HG02938 (cell line): ENCODE results near the gene RTF2.
"Not testable (repeated sequence)": the region's sequence is repeated elsewhere in the genome, so short reads cannot be mapped to it uniquely, and the experiment has no call there.

ENCODE experiments used
- ATAC-seq: cut with Tn5 transposase; IDR thresholded peaks from one replicate; pipeline ENCODE4 v1.9.1; 2021; ENCODE audit warnings: mild to moderate bottlenecking, moderate library complexity; ENCODE audit not compliant: unreplicated experiment

The RTF2 gene

GRCh38 chr20:56469077-56469449 is 636 bp downstream of the RTF2 start:
- no peak for ATAC-seq

GRCh38 chr20:56483970-56484369 is 15.5 kb downstream of the RTF2 start:
- no peak for ATAC-seq

DNA sequence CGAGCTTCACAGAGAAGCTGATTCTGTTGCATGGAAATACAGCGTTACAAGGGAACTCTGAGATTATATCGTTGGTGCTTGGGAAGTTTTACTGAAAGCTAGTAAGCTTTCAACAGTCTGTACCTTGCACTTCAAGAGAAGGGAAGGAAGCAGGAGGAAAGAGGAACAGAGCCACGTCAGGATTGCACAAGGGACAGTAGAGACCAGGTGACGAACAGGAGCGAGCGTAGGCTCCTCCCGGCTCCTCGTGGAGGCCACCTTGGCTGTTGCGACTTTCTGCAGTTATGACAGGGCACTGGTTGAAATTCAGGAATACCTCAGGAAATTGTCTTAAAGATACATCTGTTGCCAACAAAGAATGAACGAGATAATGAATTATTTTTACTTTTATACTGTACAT is 18.8 kb downstream of the RTF2 start:
- no peak for ATAC-seq

- no peak for ATAC-seq
Observed at GRCh38 chr20:56488566-56488965, 20.1 kb downstream of the RTF2 start.

GRCh38 chr20:56501116-56501515 is 32.7 kb downstream of the RTF2 start:
- ATAC-seq = no peak

DNA sequence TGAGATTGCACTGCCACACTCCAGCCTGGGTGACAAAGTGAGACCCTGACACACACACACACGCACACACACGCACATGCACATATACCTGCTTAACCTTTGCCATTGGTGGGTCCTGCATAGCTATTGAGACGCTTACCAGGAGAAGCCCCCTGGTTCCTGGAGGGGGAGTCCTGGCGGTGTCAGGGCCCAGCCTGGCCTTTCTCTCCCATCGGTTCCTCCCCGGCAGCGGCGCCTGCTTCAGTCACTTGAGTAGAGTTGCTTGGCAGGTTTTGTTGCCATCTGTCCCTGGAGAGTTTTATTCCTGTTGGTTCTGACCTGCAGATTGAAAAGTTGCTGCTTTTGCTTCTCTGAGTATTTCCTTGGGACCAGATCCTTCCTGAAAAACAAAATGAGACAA is 35.5 kb downstream of the RTF2 start:
- no peak for ATAC-seq

DNA sequence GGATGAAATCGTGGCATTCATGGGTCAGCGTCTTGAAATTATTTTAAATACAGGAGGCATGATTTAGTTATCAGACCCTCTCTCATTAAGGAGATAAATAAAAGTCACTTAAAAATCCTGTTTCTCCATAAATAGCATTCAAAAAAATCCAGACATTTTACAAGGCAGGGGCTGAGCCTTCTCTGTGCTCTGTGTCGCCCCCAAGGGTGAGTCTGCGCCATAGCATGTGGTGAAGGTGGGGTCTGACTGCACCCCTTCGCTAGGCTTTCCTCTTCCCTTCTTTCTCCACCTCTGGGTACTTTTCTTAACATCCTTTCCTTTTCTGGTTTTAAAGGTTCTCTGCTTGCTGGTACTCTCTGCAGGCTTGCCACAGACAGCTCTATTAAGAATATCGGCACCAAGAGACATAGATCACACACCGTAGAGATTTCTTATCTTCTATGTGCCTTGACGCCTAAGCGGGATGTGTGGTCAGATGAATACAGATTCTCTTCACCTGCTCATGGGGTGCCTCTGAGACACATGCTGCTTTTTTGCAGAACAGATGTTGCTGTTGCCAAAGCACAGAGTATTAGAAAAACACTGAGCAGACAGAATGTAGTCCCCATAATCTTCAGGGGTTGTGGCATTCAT is 36.1 kb downstream of the RTF2 start:
- no peak for ATAC-seq

DNA sequence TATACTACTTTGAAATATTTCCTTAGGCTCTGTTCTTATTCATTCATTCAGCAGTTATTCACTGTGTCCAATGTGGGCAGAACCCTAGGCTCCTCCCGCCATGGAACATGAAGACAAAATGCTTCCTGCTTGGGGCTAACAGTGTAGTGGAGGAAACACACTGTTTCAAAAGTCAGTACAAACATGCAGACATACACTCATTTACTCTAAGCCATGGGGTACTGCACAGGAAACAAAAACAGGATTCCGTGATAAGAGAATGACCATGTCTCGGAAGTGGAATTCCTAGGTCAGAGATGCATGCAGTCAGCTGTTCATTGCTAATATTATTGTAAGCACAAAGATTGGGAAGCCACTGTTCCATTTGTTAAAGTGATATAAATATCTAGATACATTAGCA is 37.7 kb downstream of the RTF2 start:
- no peak for ATAC-seq

DNA sequence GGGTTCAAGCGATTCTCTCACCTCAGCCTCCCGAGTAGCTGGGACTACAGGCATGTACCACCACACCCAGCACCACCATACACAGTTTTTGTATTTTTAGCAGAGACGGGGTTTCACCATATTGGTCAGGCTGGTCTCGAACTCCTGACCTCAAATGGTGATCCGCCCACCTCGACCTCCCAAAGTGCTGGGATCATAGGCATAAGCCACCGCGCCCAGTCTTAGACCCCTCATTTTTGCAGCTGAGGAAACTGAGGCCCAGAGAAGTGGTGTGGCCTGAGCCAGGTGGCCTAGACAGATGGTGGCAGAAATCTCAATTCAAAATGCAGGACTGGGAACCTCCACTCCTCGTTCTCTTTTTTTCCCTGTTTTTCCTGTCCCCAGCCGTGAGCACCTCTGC is 43.5 kb downstream of the RTF2 start:
- no peak for ATAC-seq

DNA sequence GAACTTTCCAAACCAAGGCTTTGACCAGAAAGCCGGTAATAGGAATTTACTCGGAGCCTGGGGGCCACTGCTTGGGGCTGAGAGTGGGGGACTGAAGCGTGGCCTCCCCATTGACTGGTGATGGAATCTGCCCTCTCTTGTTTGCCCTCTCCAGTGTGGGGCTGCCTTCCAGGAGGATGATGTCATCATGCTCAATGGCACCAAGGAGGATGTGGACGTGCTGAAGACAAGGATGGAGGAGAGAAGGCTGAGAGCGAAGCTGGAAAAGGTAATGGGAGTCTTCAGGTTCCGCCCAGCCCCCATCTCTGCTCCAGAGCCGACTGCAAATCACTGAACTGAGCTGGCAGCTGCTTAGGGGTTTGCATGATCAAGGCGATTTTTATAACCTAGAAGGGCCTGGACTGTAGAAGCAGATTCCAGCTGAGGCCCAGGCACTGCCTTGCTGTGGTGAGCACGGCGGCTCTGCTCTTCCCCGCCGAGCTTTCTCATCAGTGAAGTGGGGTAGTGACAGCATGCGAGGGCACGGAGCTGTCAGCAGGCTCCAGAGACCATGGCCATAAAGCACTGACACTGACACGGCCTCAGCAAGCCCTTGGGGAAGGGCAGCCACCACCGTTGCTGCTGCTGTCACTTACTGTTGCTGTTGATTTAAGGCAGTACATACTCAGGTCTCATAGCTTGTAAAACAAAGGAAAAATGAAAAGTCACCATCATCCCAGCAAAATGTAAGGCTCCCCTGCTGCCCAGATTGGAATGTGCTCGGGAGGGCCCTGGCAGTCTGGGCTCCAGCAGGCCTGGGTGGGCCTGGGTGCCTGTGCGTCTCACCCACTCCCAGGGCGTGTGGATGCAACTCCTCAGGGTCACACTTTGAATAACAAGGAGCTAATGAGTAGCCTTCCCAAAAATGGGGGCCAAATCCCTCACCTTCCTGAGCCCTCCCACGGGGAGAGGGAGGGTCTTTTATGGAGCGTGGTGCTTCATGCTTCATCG is 45.0 kb downstream of the RTF2 start:
- ATAC-seq = no peak

- ATAC-seq = no peak
Observed at GRCh38 chr20:56516631-56517030, 48.2 kb downstream of the RTF2 start.

GRCh38 chr20:56517211-56517610 is 48.8 kb downstream of the RTF2 start:
- ATAC-seq = no peak

DNA sequence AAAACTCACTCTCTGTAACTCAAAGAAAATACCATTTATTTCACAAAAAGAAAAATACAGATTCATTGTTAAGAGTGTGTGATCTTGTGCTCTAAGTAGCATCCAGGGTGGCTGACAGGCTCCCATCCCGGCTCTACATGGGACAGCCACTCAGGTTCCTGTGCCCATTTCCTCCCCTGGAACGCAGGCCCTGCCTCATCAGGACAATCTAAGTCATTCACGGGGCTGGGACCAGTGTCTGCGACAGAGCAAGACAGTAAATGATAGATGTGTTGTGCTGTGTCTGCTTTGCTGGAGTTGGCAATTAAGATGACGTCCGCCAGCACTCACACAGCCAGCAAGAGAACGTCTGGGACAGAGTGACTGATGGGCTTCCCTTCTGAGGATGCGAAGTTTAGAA is 49.2 kb downstream of the RTF2 start:
- ATAC-seq = no peak

- no peak for ATAC-seq
Observed at GRCh38 chr20:56518126-56518525, 49.7 kb downstream of the RTF2 start.

GRCh38 chr20:56518721-56519398 is 50.4 kb downstream of the RTF2 start:
- no peak for ATAC-seq

- no peak for ATAC-seq
Observed at GRCh38 chr20:56519551-56519950, 51.1 kb downstream of the RTF2 start.

GRCh38 chr20:56520180-56520579 is 51.8 kb downstream of the RTF2 start:
- no peak for ATAC-seq

DNA sequence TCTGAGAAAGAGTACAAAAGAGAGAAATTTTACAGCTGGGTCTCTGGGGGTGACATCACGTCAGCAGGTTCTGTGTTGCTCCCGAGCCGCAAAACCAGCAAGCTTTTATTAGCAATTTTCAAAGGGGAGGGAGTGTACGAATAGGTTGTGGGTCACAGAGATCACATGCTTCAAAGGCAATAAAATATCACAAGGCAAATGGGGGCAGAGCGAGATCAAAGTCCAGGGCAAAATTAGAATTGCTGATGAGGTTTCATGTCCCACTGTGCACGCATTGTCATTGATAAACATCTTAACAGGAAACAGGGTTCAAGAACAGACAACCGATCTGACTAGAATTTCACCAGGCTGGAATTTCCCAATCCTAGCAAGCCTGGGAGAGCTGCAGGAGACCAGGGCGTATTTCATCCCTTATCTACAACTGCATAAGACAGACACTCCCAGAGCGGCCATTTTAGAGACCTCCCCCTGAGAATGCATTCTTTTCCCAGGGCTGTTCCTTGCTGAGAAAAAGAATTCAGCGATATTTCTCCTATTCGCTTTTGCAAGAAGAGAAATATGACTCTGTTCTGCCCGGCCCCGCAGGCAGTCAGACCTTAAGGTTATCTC is 52.4 kb downstream of the RTF2 start:
- ATAC-seq = not testable (repeated sequence)

DNA sequence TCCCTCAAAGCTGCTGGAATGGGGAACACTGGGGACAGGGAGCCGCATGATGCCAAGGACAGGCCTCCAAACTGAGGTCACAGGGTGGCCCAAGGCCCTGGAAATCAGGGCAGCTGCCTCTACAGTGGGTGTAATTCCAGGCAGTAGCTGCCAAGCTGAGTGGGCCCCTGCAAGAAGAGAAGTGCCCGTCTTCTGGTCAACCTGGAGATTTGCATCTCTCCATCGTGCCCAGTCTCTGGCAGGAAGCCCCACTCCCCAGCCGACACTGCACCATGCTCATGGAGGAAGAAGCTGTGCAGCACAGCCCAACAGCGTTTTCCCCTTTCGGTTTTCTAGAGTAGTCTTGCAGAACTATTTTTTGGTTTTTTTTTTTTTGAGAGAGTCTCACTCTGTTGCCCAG is 53.9 kb downstream of the RTF2 start:
- no peak for ATAC-seq

DNA sequence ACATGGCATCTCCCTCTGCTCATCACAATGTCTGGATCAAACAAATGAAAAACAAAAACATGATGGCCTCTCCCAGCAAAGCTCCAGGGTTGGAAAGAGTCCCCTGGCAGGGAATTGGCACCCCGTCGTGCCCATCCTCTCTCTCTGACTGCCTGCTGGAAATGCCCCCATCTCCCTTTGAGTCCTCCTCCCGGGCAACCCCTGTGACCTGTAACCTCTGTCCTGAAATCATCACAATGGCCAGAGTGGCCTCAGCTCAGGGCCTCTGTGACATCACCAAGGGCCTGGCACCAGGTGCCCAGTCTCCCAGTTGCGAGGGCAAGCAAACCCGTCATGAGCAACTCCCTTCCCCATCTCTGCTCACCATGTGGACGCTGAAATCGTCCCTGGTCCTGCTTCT is 56.0 kb downstream of the RTF2 start, which contains the start of gene FAM209A:
Gene FAM209A, plus strand, starts transcription at position 301 of the 400 bp plus-strand sequence. Its CDS starts 65 bp downstream, at position 366.
- ATAC-seq = not testable (repeated sequence)

DNA sequence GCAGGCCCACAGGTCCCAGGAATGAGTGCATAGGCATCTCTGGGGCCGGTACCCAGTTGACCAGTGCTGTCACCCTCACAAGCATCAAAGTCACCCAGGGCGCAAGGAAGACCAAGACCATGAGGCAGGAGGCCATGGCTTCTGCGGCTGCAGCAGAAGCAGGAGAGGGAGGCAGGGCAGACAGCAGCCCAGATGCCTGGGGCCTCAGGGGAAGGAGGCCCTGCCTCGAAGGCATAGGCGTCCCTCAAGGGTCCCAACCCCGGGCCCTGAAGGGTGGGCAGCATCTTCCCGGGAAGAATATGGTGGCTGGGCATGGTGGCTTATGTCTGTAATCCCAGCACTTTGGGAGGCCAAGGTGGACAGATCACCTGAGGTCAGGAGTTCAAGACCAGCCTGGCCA is 59.1 kb downstream of the RTF2 start:
- ATAC-seq = no peak
